ENCODE data around the gene PSMD4.
"Not testable (repeated sequence)": the region's sequence is repeated elsewhere in the genome, so short reads cannot be mapped to it uniquely, and the experiment has no call there.

The PSMD4 gene

DNA sequence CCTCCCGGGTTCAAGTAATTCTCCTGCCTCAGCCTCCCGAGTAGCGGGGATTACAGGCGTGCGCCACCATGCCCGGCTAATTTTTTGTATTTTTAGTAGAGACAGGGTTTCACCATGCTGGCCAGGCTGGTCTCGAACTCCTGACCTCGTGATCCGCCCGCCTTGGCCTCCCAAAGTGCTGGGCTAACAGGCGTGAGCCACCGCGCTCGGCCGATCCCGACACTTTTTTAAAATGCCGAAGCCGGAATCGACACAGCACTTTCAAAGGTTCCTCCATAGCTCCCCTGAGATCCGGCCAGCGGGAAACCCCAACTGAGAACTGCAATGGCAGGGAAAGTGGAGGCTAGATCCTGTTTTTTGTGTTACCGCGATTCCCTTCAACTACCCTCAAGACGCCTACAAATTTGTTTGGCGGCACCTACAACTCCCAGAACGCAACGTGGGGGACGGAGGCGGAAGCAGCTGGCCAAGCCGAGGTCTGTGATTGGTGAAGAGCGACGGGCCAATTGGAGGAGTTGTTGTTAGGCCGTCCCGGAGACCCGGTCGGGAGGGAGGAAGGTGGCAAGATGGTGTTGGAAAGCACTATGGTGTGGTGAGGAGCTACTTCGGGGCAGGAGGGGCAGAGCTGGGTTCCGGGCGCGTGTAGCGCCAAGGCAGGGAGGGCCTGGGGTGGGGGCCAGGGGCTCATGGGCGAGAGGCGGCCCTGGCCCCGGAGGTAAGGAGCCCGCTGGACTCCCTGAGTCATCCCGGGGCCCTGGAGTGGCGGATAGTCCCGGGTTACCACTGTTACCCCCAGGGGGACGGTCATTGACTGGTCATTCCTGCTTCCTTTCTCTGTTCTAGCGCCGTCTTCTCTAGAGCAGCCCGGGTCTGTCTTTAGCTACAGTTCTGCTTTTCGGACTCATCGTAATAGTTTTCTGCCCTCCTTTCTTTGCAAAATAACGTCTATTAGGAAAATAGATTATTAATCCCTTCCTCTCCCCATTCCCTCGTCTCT is at the start of gene PSMD4:
Gene PSMD4 (plus strand): TSS at position 518 of the 997 bp plus-strand sequence. CDS start 49 bp downstream, at position 567.
- peak; percentile 66 to 95 (median 93) for DNase-seq

DNA sequence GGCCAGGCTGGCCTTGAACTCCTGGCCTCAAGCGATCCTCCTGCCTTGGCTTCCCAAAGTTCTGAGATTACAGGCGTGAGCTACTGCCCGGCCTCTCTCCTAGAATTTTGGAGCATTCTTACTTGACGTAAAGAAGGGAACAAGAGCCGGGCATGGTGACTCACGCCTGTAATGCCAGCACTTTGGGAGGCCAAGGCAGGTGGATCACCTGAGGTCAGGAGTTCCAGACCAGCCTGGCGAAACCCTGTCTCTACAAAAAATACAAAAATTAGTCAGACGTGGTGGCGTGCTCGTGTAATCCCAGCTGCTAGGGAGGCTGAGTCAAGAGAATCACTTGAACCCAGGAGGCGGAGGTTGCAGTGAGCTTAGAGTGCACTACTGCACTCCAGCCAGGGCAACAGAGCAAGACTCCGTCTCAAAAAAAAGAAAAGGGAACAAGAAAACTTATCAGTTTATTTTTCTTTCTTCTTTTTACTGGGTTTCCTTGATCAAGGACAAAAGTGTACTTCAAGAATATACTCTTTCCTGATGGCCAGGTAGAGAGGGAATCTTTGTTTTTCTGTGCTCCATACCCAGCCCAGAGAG is 49.1 kb upstream of the PSMD4 start:
- DNase-seq, result not testable (repeated sequence)

DNA sequence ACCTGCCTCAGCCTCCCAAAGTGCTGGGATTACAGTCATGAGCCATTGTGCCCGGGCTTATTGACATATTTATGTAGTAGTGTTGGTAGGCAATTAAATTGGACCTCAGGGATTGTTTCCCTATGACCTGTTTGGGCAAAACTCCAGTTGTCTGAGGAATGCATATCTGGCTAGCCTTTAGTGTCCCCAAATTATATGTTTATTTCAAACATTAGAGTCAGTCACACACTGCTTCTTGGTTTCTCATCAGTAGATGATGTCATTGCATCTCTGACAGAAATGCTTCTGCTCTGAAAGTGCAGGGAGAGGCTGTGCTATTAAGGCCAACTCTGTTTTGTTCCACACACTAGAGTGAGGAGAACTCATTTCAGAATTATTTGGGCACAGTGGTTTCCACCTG is 43.7 kb upstream of the PSMD4 start:
- no peak for DNase-seq

DNA sequence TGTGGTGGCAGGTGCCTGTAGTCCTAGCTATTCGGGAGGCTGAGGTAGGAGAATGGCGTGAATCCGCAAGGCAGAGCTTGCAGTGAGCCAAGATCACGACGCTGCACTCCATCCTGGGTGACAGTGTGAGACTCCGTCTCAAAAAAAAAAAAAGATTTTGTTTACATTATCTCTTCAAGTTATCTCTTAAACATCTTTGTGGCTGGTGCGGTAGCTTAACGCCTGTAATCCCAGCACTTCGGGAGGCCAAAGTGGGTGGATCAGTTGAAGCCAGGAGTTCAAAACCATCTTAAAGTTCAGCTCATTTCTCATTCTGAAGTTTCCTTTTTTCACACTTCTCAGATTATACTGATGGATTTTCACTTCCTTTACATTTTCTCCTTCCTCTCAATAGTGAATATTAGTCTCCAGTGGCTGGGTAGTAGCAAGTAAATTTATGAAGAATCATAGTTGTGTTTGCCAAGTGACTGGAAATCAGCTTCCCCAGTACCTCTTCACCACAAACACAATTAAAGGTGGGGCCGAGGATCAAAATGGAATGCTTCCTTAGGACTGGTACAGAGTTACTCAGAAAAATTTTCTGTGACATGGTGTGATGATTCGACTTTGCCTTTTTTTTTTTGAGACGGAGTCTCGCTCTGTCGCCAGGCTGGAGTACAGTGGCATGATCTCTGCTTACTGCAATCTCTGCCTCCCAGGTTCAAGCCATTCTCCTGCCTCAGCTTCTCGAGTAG is 42.4 kb upstream of the PSMD4 start:
- DNase-seq, result no peak

DNA sequence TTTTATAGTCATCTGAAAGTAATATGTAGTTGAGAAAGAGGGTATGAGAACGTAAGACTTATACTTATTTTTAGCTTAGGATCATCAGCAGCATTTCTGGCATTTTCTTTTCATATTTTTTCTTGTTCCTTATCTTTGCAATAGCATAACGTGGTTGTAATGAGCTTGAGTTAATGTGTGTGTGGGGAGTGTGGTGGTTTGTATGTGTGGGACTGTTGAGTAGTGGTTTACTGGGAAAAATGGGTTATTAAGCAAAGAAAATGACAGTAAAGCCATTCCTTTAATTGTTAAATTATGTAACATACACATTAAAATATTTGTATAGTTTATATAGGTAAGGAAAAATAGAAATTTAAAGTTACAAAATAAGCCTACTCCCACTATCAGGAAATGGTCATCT is 41.0 kb upstream of the PSMD4 start:
- DNase-seq, result no peak

DNA sequence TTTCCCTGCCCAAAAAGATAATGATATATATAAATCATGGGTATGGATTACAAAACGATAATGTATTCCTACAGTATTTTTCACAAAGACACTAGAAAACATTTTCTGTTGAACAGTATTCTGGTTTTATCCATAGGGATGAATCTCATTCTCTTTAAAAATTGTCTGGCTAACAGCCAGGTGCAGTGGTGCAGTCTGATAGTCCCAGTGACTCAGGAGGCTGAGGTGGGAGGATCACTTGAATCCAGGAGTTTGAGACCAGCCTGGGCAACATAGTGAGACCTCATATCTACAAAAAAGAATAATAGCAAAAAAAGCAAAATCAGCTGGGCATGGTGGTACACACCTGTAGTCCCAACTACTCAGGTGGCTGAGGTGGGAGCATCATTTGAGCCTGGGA is 32.9 kb upstream of the PSMD4 start:
- DNase-seq, result no peak

DNA sequence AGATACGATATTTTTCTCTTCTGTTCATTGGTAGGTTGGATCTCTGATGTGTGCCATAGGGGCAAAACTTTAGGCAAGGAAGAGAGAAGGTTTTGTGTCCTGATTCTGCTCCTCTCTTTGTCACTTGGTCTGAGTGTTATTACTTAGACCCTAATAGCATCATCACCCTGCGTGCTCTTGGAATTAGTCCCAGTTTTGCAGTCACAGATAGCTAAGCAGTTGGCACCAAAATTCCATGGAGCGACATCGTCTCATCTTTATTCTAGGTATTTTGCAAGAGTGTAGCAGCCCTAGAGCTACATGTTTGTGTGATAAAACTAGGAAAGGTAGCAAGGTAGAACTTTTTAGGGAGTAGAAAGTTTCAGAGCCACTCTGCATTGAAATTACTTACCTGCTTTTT is 32.4 kb upstream of the PSMD4 start:
- DNase-seq, result peak in 1 of 14 donors; percentile 20

DNA sequence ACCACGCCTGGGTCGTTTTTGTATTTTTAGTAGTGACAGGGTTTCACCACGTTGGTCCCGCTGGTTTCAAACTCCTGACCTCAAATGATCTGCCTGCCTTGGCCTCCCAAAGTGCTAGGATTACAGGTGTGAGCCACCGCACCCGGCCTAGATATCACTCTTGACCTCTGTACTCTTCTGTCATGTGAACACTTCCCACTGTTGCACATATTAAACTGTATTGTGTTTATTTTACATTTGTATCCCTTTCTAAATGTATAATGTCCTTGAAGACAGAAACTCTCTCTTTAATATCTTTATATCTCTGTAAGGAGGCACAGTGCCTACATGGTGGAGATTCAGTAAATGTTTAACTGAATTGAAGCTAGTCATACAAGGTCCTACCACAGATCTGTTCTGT is 19.3 kb upstream of the PSMD4 start:
- no peak for DNase-seq

DNA sequence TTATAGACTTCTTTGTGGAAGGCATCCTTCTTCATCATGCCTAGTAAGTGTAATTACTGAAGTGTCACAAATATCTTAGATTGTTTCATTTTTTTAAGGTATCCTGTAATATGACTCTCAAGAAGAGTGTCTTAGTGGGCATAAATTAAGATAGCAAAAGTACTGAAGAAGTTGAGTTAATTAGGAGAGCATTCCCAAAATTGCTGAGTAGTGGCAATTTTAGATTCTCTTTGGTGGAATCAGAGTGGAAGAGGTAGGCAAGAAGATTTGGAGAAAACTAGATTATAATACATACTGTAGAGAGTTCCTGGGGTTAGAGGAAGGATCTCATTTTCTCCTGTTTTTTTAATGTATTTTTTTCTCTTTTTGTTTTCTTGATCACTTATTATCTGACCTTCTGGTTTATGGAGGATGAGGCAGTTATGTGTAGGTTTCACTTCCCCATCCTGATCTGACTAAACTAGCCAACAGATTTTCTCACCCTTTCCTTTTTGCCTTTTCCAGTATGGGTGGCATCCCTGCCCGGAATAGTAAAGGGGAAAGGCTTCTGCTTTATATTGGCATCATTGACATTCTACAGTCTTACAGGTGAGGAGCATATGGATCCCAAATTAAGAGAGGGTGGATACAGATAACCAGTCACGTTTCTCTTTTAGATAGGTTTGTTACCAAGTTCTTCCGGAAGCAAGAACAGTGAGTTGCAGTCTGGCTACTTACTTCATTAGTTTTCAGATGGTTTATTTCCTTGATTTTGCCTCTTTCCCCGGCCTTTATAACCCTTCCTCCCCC is 16.7 kb upstream of the PSMD4 start:
- no peak for DNase-seq

DNA sequence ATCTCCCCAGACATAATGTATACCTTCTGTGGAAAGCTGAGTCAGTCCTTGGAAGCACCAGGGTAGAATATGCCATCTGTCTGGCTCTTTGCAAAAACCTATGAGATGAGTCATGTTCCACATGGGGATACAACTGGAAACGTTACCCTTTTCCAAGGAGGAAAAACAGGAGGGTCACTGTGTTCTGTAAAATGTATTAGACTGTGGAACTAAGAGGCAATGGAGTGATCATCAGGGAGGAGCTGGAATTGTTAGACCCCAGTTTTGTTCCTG is 16.1 kb upstream of the PSMD4 start:
- DNase-seq, result no peak

DNA sequence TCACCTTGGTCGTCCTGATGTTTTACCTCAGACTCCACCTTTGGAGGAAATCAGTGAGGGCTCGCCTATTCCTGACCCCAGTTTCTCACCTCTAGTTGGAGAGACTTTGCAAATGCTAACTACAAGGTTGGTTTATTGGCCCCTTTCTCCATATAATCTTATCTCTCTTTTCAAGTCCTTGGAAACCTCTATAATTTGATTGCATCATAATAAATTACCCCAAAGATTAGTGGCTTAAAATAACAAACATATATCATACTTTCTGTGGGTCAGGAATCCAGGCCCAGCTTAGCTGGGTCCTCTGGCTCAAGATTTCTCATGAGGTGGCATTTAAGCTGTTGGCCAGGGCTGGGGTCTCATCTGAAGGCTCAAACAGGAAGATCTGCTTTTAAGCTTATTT is 12.1 kb upstream of the PSMD4 start:
- DNase-seq, result no peak

DNA sequence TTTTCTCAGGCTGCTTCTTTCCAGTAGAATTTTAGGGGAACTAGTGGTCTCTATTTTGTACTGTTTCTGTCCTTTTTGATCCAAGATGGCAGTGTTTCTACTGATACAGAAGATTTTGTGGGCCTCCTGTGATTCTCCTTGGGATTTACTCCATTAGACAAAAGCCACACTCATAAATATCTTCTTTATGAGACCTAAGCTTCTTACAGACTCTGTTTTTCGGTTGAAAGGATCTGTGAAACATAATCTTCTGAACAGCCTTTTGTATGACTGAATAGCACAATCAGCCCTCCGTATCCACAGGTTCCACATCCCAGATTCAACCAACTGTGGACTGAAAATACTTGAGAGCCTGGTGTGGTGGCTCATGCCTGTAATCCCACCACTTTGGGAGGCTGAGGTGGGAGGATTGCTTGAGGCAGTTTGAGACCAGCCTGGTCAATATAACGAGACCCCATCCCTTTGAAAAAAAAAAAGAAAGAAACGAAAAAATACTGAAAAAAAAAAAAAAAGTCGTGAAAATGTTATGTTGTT is 10.8 kb upstream of the PSMD4 start:
- DNase-seq, result no peak

DNA sequence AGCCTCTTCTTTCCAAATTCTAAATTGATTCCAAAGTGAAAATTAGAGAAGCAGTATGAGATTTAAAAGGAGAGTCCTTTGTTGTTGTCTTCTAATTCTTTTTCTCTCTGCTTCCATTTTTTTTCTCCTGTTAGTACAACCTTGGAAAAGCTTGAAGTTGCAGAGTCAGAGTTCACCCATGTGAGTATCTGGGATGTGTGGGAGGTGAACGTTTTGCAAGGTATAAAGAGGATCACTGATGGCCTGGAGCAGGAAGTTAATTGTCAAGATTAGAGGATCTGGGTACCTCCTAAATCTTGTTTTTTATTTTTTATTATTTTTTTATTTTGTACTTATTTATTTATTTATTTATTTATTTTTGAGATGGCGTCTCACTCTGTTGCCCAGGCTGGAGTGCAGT is 7.7 kb upstream of the PSMD4 start:
- no peak for DNase-seq

DNA sequence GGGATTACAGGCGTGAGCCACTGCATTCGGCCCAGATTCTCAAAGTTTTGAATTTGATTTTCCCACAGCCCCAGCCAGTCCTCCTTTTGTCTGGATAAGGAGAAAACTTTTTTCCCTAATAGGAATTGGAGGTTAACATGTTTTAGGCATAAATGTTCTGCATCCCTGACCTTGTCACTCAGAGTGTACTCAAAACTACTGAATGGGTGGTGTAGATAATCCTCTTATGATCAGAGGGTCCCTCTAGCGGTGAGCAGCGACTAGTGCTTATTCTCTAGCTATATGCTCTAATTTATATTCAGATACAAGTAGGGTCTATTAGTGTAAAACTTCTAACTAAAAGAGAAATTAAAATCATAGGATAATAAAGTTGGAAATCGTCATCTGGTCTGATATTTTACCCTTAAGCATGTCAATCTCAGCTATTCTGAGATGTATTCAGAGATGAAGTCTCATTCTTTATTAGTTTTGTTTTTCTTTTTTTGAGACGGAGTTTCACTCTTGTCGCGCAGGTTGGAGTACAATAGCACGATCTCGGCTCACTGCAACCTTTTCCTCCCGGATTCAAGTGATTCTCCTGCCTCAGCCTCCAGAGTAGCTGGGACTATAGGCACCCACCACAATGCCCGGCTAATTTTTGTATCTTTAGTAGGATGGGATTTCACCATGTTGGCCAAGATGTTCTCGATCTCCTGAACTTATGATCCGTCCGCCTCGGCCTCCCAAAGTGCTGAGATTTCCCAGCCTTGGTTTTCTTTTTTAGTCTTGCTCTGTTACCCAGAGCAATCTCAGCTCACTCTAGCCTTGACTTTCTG is 2.7 kb upstream of the PSMD4 start:
- DNase-seq, result peak in 5 of 14 donors; percentile 0 to 42 (median 15)

DNA sequence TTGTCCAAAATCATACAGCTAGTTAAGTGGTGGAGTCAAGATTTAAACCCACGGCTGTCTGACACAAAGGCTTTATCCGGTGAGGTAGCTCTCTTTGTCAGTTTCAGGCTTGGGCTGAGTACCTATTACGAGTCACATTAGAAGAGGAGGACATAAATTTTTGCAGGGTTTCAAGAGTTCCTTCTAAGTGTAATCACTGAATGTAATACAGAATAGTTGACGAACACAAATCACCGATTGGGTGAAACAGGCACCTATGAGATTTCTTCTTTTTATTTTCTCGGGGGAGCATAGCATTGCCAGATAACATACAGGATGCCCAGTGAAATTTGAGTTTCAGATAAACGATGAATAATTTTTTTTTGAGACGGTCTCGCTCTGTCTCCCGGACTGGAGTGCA is 847 bp downstream of the PSMD4 start:
- DNase-seq, result no peak

DNA sequence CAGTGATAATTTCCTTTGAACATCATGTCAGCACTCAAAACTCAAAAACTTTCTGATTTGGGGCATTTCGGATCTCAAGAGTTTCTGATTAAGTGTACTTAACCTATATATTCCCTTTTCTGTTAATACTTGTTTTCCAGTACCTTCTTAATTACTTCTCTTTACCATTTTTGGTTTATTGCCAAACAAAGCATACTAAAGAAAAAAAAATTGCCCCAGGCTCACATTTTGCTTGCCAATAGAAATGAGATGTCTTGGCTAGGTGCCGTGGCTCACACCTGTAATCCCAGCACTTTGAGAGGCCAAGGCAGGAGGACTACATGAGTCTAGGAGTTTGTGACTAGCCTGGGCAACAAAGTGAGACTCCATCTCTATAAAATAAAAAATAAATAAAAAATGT is 4.8 kb downstream of the PSMD4 start:
- no peak for DNase-seq

DNA sequence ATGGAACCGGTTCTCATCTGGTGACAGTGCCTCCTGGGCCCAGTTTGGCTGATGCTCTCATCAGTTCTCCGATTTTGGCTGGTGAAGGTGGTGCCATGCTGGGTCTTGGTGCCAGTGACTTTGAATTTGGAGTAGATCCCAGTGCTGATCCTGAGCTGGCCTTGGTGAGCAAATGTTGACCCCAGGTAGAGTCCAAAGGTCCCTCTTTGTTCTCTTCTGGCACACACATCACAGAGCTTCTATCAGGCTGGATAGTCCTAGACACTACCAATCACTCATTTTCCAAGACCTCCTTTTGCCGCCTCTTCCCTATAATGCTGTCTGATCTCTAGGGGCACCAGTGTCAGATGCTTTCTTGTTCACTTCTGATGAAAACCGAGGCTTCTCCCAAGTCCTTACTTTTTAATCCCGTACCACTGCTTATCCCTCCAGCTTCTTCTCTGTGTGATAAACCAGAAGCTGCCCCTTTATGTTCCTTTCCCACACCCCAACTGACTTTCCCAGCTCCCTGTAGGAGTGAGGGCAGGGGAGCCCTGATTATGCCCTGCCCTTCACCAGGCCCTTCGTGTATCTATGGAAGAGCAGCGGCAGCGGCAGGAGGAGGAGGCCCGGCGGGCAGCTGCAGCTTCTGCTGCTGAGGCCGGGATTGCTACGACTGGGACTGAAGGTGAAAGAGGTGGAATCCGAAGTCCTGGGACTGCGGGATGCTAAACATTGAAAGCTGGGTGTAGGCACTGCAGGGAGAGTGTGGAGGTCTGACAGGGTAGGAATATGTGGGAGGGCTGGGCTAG is 11.1 kb downstream of the PSMD4 start:
- DNase-seq, result no peak

DNA sequence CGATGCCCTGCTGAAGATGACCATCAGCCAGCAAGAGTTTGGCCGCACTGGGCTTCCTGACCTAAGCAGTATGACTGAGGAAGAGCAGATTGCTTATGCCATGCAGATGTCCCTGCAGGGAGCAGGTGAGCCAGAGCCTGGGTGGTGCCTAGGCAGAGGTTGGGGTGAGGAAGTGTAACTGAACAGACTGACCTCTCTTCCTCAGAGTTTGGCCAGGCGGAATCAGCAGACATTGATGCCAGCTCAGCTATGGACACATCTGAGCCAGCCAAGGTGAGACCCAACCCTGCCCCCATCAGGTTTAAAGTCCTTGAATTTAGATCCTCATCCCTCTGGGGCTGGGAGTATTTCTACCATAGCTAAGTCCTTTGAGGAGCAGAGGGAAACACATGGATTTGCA is 11.8 kb downstream of the PSMD4 start:
- no peak for DNase-seq

DNA sequence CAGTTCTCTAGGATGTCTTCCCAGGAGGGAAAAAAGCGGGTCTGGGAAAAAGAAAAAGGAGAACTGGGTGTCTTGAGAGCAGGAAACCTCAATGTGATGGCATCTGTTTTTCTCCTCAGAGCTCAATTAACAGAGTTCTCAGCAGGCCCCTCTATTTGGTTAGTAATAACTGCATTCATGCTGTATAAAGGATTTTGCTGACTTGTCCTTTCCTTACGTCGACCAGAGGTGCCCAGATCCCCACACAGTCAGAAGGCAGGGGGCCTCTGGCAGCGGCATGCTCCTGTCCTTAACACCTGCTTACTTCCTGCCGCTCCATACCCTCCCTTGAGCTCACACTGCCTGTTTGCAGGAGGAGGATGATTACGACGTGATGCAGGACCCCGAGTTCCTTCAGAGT is 12.3 kb downstream of the PSMD4 start:
- DNase-seq, result no peak

DNA sequence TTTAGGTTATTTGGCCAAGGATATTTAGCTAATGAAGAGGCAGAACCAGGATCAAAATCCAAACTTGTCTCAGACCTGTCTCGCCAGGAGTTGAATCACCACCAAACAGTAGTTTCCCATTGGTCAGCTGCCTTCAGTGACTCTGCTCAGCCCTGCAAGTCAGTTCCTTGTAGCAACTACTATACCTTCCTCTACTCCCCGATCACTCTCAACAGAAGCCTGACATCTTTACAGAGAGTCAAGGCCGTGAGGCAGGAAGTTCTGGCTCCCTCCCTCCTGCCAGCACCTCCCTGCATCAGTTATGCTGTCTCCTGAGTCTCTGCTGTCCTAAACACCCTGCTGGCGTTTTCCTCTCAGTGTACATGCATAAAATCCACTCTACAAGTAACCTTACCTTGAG is 13.2 kb downstream of the PSMD4 start:
- no peak for DNase-seq
